Hypothalamus (tissue), 51 donors: ENCODE data around the gene TEPSIN.

ENCODE experiments used
- DNase-seq, 51 donors: peaks; one replicate each; lab custom pipeline; 2025; lab: John Stamatoyannopoulos, UW

TEPSIN gene

GRCh38 chr17:81222906-81223761, 15.7 kb downstream of the TEPSIN start, which contains the start of gene CEP131:
TSS of gene CEP131 (minus strand) at chr17:81222965. CDS start at chr17:81220056, 2,909 bp downstream.
- DNase-seq, result peak; percentile 51 to 99 (median 97)

- DNase-seq, result no peak
These were observed 16.3 kb downstream of the TEPSIN start for GRCh38 chr17:81222620-81222905.

GRCh38 chr17:81221842-81222619, 16.8 kb downstream of the TEPSIN start:
- DNase-seq, result no peak

GRCh38 chr17:81221371-81221841, 17.4 kb downstream of the TEPSIN start:
- DNase-seq, result no peak

GRCh38 chr17:81219476-81220180, 19.2 kb downstream of the TEPSIN start:
- DNase-seq, result no peak

- no peak for DNase-seq
These were observed 19.9 kb downstream of the TEPSIN start for GRCh38 chr17:81218991-81219390.

- no peak for DNase-seq
These were observed 20.4 kb downstream of the TEPSIN start for GRCh38 chr17:81218459-81218858.

- no peak for DNase-seq
These were observed 21.4 kb downstream of the TEPSIN start for GRCh38 chr17:81217491-81217890.

- no peak for DNase-seq
These were observed 24.9 kb downstream of the TEPSIN start for GRCh38 chr17:81213978-81214377.

GRCh38 chr17:81212365-81212764, 26.5 kb downstream of the TEPSIN start:
- no peak for DNase-seq

- DNase-seq, result no peak
These were observed 28.0 kb downstream of the TEPSIN start for GRCh38 chr17:81210868-81211267.

- DNase-seq, result no peak
These were observed 28.4 kb downstream of the TEPSIN start for GRCh38 chr17:81210466-81210865.

GRCh38 chr17:81209141-81209540, 29.7 kb downstream of the TEPSIN start:
- DNase-seq, result no peak

GRCh38 chr17:81208651-81209050, 30.2 kb downstream of the TEPSIN start:
- no peak for DNase-seq

GRCh38 chr17:81207610-81208581, 31.0 kb downstream of the TEPSIN start:
- no peak for DNase-seq

GRCh38 chr17:81206657-81207056, 32.2 kb downstream of the TEPSIN start:
- DNase-seq, result no peak

GRCh38 chr17:81206166-81206565, 32.7 kb downstream of the TEPSIN start:
- DNase-seq, result no peak

- no peak for DNase-seq
These were observed 34.3 kb downstream of the TEPSIN start for GRCh38 chr17:81204578-81204977.

GRCh38 chr17:81203136-81203535, 35.7 kb downstream of the TEPSIN start:
- DNase-seq, result no peak

GRCh38 chr17:81202318-81202717, 36.5 kb downstream of the TEPSIN start:
- DNase-seq, result no peak
